ENCODE results near the gene VTN. TPM values are rescaled to one million over a fixed set of nuclear protein-coding genes. Genes with fewer than 3 reads are reported as not detected.

Gene VTN, protein sequence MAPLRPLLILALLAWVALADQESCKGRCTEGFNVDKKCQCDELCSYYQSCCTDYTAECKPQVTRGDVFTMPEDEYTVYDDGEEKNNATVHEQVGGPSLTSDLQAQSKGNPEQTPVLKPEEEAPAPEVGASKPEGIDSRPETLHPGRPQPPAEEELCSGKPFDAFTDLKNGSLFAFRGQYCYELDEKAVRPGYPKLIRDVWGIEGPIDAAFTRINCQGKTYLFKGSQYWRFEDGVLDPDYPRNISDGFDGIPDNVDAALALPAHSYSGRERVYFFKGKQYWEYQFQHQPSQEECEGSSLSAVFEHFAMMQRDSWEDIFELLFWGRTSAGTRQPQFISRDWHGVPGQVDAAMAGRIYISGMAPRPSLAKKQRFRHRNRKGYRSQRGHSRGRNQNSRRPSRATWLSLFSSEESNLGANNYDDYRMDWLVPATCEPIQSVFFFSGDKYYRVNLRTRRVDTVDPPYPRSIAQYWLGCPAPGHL
- 0.20 TPM for polyA plus RNA-seq (2013)

DNA sequence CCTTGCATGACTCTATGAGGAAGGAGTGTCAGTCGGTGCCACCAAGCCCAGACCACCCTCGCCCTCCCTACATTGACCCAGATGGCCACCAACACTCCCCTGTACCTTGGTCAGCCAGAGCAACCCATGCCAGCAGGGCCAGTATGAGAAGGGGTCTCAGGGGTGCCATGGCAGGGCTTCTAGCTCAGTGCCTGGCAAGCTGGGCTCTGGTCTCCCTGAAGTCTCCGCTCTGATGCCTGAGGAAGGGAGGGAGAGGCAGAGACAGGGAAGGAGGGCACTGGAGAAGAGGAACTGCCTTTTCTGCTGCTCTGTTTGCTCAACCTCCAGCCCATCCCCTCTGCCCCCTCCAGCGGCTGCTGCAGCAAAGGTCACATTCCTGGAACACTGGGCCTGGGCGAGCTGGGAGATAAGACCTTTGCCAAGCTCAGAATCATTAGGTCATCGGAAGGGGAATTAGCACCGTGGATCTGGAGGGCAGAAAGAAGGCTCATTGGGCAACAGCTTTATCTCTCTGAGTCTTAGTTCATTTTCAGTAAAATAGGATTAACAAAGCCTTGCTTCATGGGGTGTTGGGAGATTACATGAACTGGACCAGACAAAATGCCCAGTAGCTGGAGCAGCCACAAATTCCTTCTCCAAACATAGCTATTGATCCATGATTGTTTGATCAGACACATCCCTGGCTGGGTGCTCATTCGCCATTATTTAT is at the start of gene VTN:
Gene VTN, minus strand, starts transcription at position 273 of the 709 bp plus-strand sequence. Its CDS starts 104 bp downstream, at position 169.
- Histone ChIP-seq H3K27ac (ENCODE audit: insufficient read depth in 1 of 2, low read depth in 1 of 2, low read length in 2 of 2, poor library complexity in 1 of 2, severe bottlenecking in 2 of 2) (no peak within 1 kb of the TSS), H3K27me3 (replicated peaks in 2 of 5; ENCODE audit: control insufficient read depth in 4 of 5, insufficient read depth in 5 of 5, low read length in 4 of 5) (peaks cover 0 to 14% (median 0%) of the 10 kb centered on the region in 5 experiments), H3K4me1 (ENCODE audit: control extremely low read depth in 1 of 4, control insufficient read depth in 4 of 4, insufficient read depth in 4 of 4, low read length in 3 of 4) (peaks cover 0 to 22% (median 12%) of the 10 kb centered on the region in 4 experiments), H3K36me3 (ENCODE audit: control insufficient read depth in 4 of 4, insufficient read depth in 4 of 4, low read length in 3 of 4) (no peaks in the 10 kb centered on the region), H3K9me3 (ENCODE audit: control extremely low read depth in 1 of 5, control insufficient read depth in 4 of 5, insufficient read depth in 2 of 5, low read depth in 1 of 5, low read length in 4 of 5) (no peaks in the 10 kb centered on the region), H3K4me3 (ENCODE audit: control insufficient read depth in 1 of 7, extremely low read depth in 1 of 7, insufficient read depth in 4 of 7, low read depth in 2 of 7, low read length in 6 of 7) (peak within 1 kb of the TSS in 5 of 7 experiments; percentile 4 to 83 (median 76))
- WGBS (ENCODE audit: insufficient coverage) = 56% methylated on average over 6 of the region's 8 CpGs
- POLR2A ChIA-PET = no interaction called here
- CTCF ChIA-PET = interaction anchor here (0.9 to 5.1 kb wide), 5 partner anchors 8 to 44 kb away, joined by 3 to 27 read pairs (median 3); partner anchors contain the start of gene POLDIP2
- DNase-seq = peak in 2 of 3 donors; percentile 15

DNA sequence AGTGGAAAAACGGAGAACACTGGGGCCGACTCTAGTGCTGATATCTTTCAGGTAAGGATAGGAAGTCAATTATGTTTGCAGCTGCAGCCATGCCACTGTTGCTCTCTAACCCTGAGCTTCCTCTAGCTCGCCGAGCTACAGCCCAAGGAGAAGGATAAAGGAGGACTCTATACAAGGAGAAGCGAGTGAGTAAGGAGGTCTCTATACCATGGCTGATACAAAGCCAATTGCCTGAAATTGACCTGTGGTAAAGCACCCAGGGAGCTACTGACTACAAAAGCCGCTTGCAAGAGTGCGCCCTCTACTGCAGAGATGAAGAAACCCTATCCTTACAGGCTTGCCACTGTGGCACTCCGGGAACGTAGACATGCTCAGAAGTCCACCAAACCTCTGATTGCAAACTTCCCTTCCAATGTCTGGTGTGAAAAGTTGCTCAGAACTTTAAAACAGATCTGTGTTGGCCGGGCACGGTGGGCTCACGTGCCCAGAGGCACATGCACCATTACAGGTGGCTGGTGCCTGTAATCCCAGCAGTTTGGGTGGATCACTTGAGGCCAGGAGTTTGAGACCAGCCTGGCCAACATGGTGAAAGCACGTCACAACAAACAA is 46.7 kb upstream of the VTN start:
- no peaks in the 10 kb centered on the region for H3K4me1 ChIP-seq (ENCODE audit: control extremely low read depth in 1 of 4, control insufficient read depth in 4 of 4, insufficient read depth in 4 of 4, low read length in 3 of 4)
- peak; percentile 67 to 76 (median 74) for DNase-seq
- 18% methylated on average over 12 of the region's 13 CpGs for WGBS (ENCODE audit: insufficient coverage)
- ChIA-PET POLR2A (no interaction called here), CTCF (interaction anchor here (1.0 to 1.9 kb wide), 12 partner anchors 9 to 58 kb away, joined by 3 to 14 read pairs (median 4); partner anchors contain the start of gene SLC46A1)
- peaks cover 0 to 6% (median 0%) of the 10 kb centered on the region in 5 experiments for H3K27me3 ChIP-seq (replicated peaks in 2 of 5; ENCODE audit: control insufficient read depth in 4 of 5, insufficient read depth in 5 of 5, low read length in 4 of 5)
- no peak overlapping the region for H3K27ac ChIP-seq (ENCODE audit: insufficient read depth in 1 of 2, low read depth in 1 of 2, low read length in 2 of 2, poor library complexity in 1 of 2, severe bottlenecking in 2 of 2)
- no peaks in the 10 kb centered on the region for H3K36me3 ChIP-seq (ENCODE audit: control insufficient read depth in 4 of 4, insufficient read depth in 4 of 4, low read length in 3 of 4)
- H3K9me3 ChIP-seq (ENCODE audit: control extremely low read depth in 1 of 5, control insufficient read depth in 4 of 5, insufficient read depth in 2 of 5, low read depth in 1 of 5, low read length in 4 of 5) = no peaks in the 10 kb centered on the region
- no peak overlapping the region for H3K4me3 ChIP-seq (ENCODE audit: control insufficient read depth in 1 of 7, extremely low read depth in 1 of 7, insufficient read depth in 4 of 7, low read depth in 2 of 7, low read length in 6 of 7)

DNA sequence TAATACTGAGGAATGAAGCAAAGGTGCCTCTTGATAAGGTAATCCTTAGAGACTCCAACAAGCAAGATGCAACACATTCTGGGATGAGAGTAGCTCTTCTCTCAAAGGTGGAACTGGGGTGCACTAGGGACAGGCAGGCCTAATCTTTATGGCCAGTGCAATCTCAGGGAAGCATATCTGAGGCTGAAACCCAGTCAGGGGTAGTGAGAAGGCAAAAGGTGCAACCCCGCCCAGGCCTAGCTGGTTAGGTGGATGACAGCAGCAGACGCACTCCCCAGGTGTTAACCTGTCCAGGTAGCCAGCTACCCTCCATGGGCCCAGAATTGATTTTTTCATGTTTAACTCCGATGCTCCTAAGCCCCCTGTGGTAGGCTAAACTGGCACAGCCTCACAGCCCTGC is 45.8 kb upstream of the VTN start:
- H3K27me3 ChIP-seq (replicated peaks in 2 of 5; ENCODE audit: control insufficient read depth in 4 of 5, insufficient read depth in 5 of 5, low read length in 4 of 5) = peaks cover 0 to 9% (median 0%) of the 10 kb centered on the region in 5 experiments
- ChIA-PET POLR2A (no interaction called here), CTCF (interaction anchor here (1.0 to 1.6 kb wide), 9 partner anchors 14 to 73 kb away, joined by 3 to 10 read pairs (median 4); no protein-coding TSS in a partner anchor)
- H3K36me3 ChIP-seq (ENCODE audit: control insufficient read depth in 4 of 4, insufficient read depth in 4 of 4, low read length in 3 of 4) = no peaks in the 10 kb centered on the region
- no peak for DNase-seq
- H3K4me1 ChIP-seq (ENCODE audit: control extremely low read depth in 1 of 4, control insufficient read depth in 4 of 4, insufficient read depth in 4 of 4, low read length in 3 of 4) = no peaks in the 10 kb centered on the region
- H3K4me3 ChIP-seq (ENCODE audit: control insufficient read depth in 1 of 7, extremely low read depth in 1 of 7, insufficient read depth in 4 of 7, low read depth in 2 of 7, low read length in 6 of 7) = no peak overlapping the region
- H3K27ac ChIP-seq (ENCODE audit: insufficient read depth in 1 of 2, low read depth in 1 of 2, low read length in 2 of 2, poor library complexity in 1 of 2, severe bottlenecking in 2 of 2) = no peak overlapping the region
- H3K9me3 ChIP-seq (ENCODE audit: control extremely low read depth in 1 of 5, control insufficient read depth in 4 of 5, insufficient read depth in 2 of 5, low read depth in 1 of 5, low read length in 4 of 5) = no peaks in the 10 kb centered on the region
- 100% methylated on average over 3 of the region's 3 CpGs for WGBS (ENCODE audit: insufficient coverage)

DNA sequence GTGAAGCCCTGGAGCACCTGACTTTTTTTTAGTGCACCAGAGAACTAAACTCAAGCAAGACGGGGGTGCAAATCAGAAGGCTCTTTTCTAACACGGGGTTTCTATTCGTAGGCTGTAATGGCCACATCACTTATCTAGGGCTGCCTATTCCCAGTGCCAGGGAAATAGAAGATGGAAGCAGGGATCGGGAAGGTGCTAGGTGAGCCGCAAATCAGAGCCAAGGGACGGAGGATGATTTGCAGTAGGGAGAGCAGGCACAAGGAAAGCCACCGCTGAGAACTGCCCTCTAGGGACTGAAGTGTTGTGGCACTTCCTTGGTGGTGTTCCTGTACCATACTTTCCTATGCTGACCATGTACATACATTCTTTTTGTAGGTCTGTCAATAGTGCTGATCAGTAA is 43.7 kb upstream of the VTN start:
- H3K27me3 ChIP-seq (replicated peaks in 2 of 5; ENCODE audit: control insufficient read depth in 4 of 5, insufficient read depth in 5 of 5, low read length in 4 of 5) = peaks cover 0 to 9% (median 0%) of the 10 kb centered on the region in 5 experiments
- H3K27ac ChIP-seq (ENCODE audit: insufficient read depth in 1 of 2, low read depth in 1 of 2, low read length in 2 of 2, poor library complexity in 1 of 2, severe bottlenecking in 2 of 2) = no peak overlapping the region
- no peaks in the 10 kb centered on the region for H3K4me1 ChIP-seq (ENCODE audit: control extremely low read depth in 1 of 4, control insufficient read depth in 4 of 4, insufficient read depth in 4 of 4, low read length in 3 of 4)
- DNase-seq = no peak
- WGBS (ENCODE audit: insufficient coverage) = 88% methylated on average over 7 of the region's 7 CpGs
- no peaks in the 10 kb centered on the region for H3K36me3 ChIP-seq (ENCODE audit: control insufficient read depth in 4 of 4, insufficient read depth in 4 of 4, low read length in 3 of 4)
- POLR2A ChIA-PET = no interaction called here
- no peak overlapping the region for H3K4me3 ChIP-seq (ENCODE audit: control insufficient read depth in 1 of 7, extremely low read depth in 1 of 7, insufficient read depth in 4 of 7, low read depth in 2 of 7, low read length in 6 of 7)
- CTCF ChIA-PET = interaction anchor here (0.9 to 1.3 kb wide), 2 partner anchors 31 to 44 kb away, joined by 3 to 4 read pairs; partner anchors contain the start of gene VTN
- H3K9me3 ChIP-seq (ENCODE audit: control extremely low read depth in 1 of 5, control insufficient read depth in 4 of 5, insufficient read depth in 2 of 5, low read depth in 1 of 5, low read length in 4 of 5) = no peaks in the 10 kb centered on the region

DNA sequence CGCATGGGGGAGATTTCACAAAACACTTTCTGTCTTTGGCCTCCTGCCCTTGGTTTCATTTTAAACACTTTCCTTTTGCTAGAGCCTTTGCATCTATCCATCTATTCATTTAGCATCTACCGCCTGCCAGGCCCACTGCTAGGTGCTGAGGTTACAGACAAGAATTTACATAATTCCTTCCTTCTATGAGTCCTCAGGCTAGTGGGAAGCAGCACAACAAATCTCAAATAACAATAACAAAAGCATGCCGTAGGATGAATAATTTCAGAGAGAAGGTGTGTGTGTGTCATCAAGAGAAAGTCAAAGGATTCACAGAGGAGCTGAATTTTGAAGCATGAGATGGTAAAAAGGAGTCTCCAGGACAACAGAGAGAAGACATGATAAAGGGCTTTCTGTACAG is 42.0 kb upstream of the VTN start:
- H3K4me3 ChIP-seq (ENCODE audit: control insufficient read depth in 1 of 7, extremely low read depth in 1 of 7, insufficient read depth in 4 of 7, low read depth in 2 of 7, low read length in 6 of 7) = no peak overlapping the region
- no peak overlapping the region for H3K27ac ChIP-seq (ENCODE audit: insufficient read depth in 1 of 2, low read depth in 1 of 2, low read length in 2 of 2, poor library complexity in 1 of 2, severe bottlenecking in 2 of 2)
- no peaks in the 10 kb centered on the region for H3K4me1 ChIP-seq (ENCODE audit: control extremely low read depth in 1 of 4, control insufficient read depth in 4 of 4, insufficient read depth in 4 of 4, low read length in 3 of 4)
- WGBS (ENCODE audit: insufficient coverage) = 100% methylated on average over 2 of the region's 3 CpGs
- peaks cover 0 to 9% (median 0%) of the 10 kb centered on the region in 5 experiments for H3K27me3 ChIP-seq (replicated peaks in 2 of 5; ENCODE audit: control insufficient read depth in 4 of 5, insufficient read depth in 5 of 5, low read length in 4 of 5)
- no peaks in the 10 kb centered on the region for H3K9me3 ChIP-seq (ENCODE audit: control extremely low read depth in 1 of 5, control insufficient read depth in 4 of 5, insufficient read depth in 2 of 5, low read depth in 1 of 5, low read length in 4 of 5)
- DNase-seq = no peak
- POLR2A ChIA-PET = no interaction called here
- no peaks in the 10 kb centered on the region for H3K36me3 ChIP-seq (ENCODE audit: control insufficient read depth in 4 of 4, insufficient read depth in 4 of 4, low read length in 3 of 4)
- CTCF ChIA-PET = interaction anchor here (1.1 kb wide), 1 partner anchor 197 kb away, joined by 4 read pairs; no protein-coding TSS in a partner anchor

DNA sequence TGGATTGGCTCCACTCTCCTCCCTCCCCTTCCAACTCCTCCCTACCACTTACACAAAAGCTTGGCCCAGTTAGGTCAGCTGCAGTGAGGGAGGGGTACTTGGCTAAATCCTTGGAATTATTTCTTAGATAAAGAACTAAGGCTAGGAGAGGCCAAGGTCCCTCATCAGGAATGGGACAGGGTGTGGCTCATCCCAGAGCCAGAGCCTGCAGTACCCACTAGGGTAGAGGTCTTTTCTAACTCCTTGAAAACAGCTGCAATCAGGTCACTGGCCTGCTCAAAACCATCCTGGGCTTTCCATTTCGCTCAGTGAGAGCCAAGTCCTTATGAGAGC is 37.8 kb upstream of the VTN start:
- CTCF ChIA-PET = interaction anchor here (3.5 kb wide), 1 partner anchor 9 kb away, joined by 14 read pairs; no protein-coding TSS in a partner anchor

More for the DNA sequence above, 37.8 kb upstream of the VTN start:
- WGBS (ENCODE audit: insufficient coverage) = 100% methylated on average over 1 of the region's 1 CpG
- H3K9me3 ChIP-seq (ENCODE audit: control extremely low read depth in 1 of 5, control insufficient read depth in 4 of 5, insufficient read depth in 2 of 5, low read depth in 1 of 5, low read length in 4 of 5) = no peaks in the 10 kb centered on the region
- no peak for DNase-seq
- no peaks in the 10 kb centered on the region for H3K36me3 ChIP-seq (ENCODE audit: control insufficient read depth in 4 of 4, insufficient read depth in 4 of 4, low read length in 3 of 4)
- H3K4me3 ChIP-seq (ENCODE audit: control insufficient read depth in 1 of 7, extremely low read depth in 1 of 7, insufficient read depth in 4 of 7, low read depth in 2 of 7, low read length in 6 of 7) = no peak overlapping the region
- H3K27me3 ChIP-seq (replicated peaks in 2 of 5; ENCODE audit: control insufficient read depth in 4 of 5, insufficient read depth in 5 of 5, low read length in 4 of 5) = peaks cover 0 to 4% (median 0%) of the 10 kb centered on the region in 5 experiments
- POLR2A ChIA-PET = no interaction called here
- H3K27ac ChIP-seq (ENCODE audit: insufficient read depth in 1 of 2, low read depth in 1 of 2, low read length in 2 of 2, poor library complexity in 1 of 2, severe bottlenecking in 2 of 2) = no peak overlapping the region
- H3K4me1 ChIP-seq (ENCODE audit: control extremely low read depth in 1 of 4, control insufficient read depth in 4 of 4, insufficient read depth in 4 of 4, low read length in 3 of 4) = peaks cover 0 to 33% (median 27%) of the 10 kb centered on the region in 4 experiments
